PC-9 (cell line): ENCODE data around the gene GIPR.

Experiments
- EZH2 ChIP-seq: fragments of 200-600 bp; sonication (generic); IDR thresholded peaks from 2 replicates; pipeline ENCODE4 v1.8.0; 2017; ENCODE audit warnings: antibody characterized with exemption, low read depth
- TF ChIP-seq, protein P1 (sequence below): fragments of 200-600 bp; sonication (generic); conservative IDR thresholded peaks from 2 replicates; pipeline ENCODE4 v1.6.1; 2017; ENCODE audit warnings: mixed run types, antibody characterized with exemption, mild to moderate bottlenecking, moderate library complexity

DNA sequence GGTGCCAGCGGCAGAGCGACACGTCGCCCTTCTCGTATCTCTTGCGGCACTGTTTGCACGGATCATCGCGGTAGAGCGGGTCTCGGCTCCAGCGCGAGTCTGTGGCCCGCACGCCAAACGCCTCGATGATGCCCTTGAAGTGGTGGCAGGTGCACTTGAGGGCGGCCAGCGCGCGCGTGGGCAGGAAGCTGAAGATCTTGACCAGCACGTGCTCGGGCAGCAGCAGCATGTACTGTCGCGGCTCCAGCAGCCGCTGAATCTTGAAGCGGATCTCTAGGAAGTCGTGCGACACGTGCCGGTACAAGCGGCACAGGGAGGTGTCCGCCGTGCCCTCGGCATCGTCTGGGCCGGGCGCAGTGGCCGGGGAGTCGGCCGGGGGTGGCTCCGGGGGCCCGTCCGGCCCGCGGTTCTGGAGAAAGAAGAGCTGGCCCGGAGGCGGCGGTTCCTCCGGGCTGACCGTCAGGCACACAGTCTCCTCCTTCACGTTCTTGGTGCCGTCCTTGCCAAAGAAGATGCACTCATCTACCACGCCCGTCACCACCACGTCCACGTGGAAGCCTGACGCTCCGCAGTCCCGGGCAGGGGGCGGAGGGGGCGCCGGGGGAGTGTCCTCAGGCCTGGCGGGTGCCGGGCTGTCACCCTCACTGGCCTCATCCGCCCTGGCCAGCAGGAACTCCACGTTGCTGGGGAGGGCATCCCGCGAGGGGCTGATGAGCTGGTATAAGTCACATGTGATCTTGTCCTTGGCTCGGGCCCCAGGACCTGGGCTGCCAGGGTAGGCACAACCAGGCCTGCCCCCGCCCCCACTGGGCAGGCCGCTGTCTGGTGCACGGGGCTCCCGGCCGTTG lies 44.1 kb downstream of the GIPR start:
- TF ChIP-seq, protein P1, sequence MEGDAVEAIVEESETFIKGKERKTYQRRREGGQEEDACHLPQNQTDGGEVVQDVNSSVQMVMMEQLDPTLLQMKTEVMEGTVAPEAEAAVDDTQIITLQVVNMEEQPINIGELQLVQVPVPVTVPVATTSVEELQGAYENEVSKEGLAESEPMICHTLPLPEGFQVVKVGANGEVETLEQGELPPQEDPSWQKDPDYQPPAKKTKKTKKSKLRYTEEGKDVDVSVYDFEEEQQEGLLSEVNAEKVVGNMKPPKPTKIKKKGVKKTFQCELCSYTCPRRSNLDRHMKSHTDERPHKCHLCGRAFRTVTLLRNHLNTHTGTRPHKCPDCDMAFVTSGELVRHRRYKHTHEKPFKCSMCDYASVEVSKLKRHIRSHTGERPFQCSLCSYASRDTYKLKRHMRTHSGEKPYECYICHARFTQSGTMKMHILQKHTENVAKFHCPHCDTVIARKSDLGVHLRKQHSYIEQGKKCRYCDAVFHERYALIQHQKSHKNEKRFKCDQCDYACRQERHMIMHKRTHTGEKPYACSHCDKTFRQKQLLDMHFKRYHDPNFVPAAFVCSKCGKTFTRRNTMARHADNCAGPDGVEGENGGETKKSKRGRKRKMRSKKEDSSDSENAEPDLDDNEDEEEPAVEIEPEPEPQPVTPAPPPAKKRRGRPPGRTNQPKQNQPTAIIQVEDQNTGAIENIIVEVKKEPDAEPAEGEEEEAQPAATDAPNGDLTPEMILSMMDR: no peak
- TF ChIP-seq EZH2: no peak
